ENCODE data around the gene DLGAP1.

DLGAP1 gene

GRCh38 chr18:3985664-3986063 lies 469.4 kb downstream of the DLGAP1 start:
- TF ChIP-seq CTCF (IDR thresholded peaks at IDR 0.05), result no peak
- DNase-seq, result no peak

GRCh38 chr18:3985020-3985419 lies 470.1 kb downstream of the DLGAP1 start:
- peaks cover 5% of the 10 kb centered on the region for H3K9me3 Mint-ChIP-seq
- no peak overlapping the region for H3K27ac Mint-ChIP-seq
- no peak for DNase-seq
- no peaks in the 10 kb centered on the region for H3K36me3 Mint-ChIP-seq (ENCODE audit: low read depth)
- H3K27me3 Mint-ChIP-seq (ENCODE audit: low read depth, poor library complexity), result no peaks in the 10 kb centered on the region
- TF ChIP-seq CTCF (IDR thresholded peaks at IDR 0.05), result no peak
- H3K4me1 Mint-ChIP-seq, result peaks cover 18% of the 10 kb centered on the region
- H3K4me3 Mint-ChIP-seq, result no peak overlapping the region

More at GRCh38 chr18:3985664-3986063, 469.4 kb downstream of the DLGAP1 start:
- no peaks in the 10 kb centered on the region for H3K36me3 Mint-ChIP-seq (ENCODE audit: low read depth)
- H3K27ac Mint-ChIP-seq, result no peak overlapping the region
- peaks cover 18% of the 10 kb centered on the region for H3K4me1 Mint-ChIP-seq
- no peaks in the 10 kb centered on the region for H3K27me3 Mint-ChIP-seq (ENCODE audit: low read depth, poor library complexity)
- peaks cover 5% of the 10 kb centered on the region for H3K9me3 Mint-ChIP-seq
- no peak overlapping the region for H3K4me3 Mint-ChIP-seq

GRCh38 chr18:3984163-3984757 lies 470.8 kb downstream of the DLGAP1 start:
- H3K36me3 Mint-ChIP-seq (ENCODE audit: low read depth), result peaks cover 3% of the 10 kb centered on the region
- peaks cover 6% of the 10 kb centered on the region for H3K9me3 Mint-ChIP-seq
- H3K4me1 Mint-ChIP-seq, result peaks cover 18% of the 10 kb centered on the region
- no peak for DNase-seq
- H3K27ac Mint-ChIP-seq, result no peak overlapping the region
- no peak for TF ChIP-seq CTCF (IDR thresholded peaks at IDR 0.05)
- H3K4me3 Mint-ChIP-seq, result no peak overlapping the region
- H3K27me3 Mint-ChIP-seq (ENCODE audit: low read depth, poor library complexity), result no peaks in the 10 kb centered on the region

- H3K27ac Mint-ChIP-seq, result no peak overlapping the region
Measured at GRCh38 chr18:3983351-3983969, 471.6 kb downstream of the DLGAP1 start.

GRCh38 chr18:3982541-3982940 lies 472.6 kb downstream of the DLGAP1 start:
- Mint-ChIP-seq H3K4me3 (no peak overlapping the region), H3K27ac (no peak overlapping the region), H3K36me3 (ENCODE audit: low read depth) (peaks cover 12% of the 10 kb centered on the region), H3K27me3 (ENCODE audit: low read depth, poor library complexity) (no peaks in the 10 kb centered on the region), H3K4me1 (peaks cover 18% of the 10 kb centered on the region), H3K9me3 (peaks cover 11% of the 10 kb centered on the region)
- no peak for DNase-seq
- TF ChIP-seq CTCF (IDR thresholded peaks at IDR 0.05), result no peak

More at GRCh38 chr18:3983351-3983969, 471.6 kb downstream of the DLGAP1 start:
- Mint-ChIP-seq H3K27me3 (ENCODE audit: low read depth, poor library complexity) (no peaks in the 10 kb centered on the region), H3K9me3 (peaks cover 8% of the 10 kb centered on the region), H3K4me3 (no peak overlapping the region), H3K4me1 (peaks cover 18% of the 10 kb centered on the region), H3K36me3 (ENCODE audit: low read depth) (peaks cover 8% of the 10 kb centered on the region)
- no peak for TF ChIP-seq CTCF (IDR thresholded peaks at IDR 0.05)
- no peak for DNase-seq

GRCh38 chr18:3979024-3979423 lies 476.1 kb downstream of the DLGAP1 start:
- no peak overlapping the region for H3K27ac Mint-ChIP-seq
- DNase-seq, result no peak
- peaks cover 7% of the 10 kb centered on the region for H3K4me1 Mint-ChIP-seq
- TF ChIP-seq CTCF (IDR thresholded peaks at IDR 0.05), result no peak
- H3K9me3 Mint-ChIP-seq, result peaks cover 11% of the 10 kb centered on the region
- H3K36me3 Mint-ChIP-seq (ENCODE audit: low read depth), result peaks cover 12% of the 10 kb centered on the region
- no peaks in the 10 kb centered on the region for H3K27me3 Mint-ChIP-seq (ENCODE audit: low read depth, poor library complexity)
- H3K4me3 Mint-ChIP-seq, result no peak overlapping the region

Measured in nephron progenitor cell (in vitro differentiated cells).